ENCODE results near the gene GID4.

Gene GID4

GRCh38 chr17:18106211-18106610 lies 67.0 kb downstream of the GID4 start:
- no peak overlapping the region for H3K27ac Mint-ChIP-seq
- H3K4me3 Mint-ChIP-seq, result no peak overlapping the region
- no peaks in the 10 kb centered on the region for H3K4me1 Mint-ChIP-seq
- no peak for TF ChIP-seq CTCF (IDR thresholded peaks at IDR 0.05)
- no peaks in the 10 kb centered on the region for H3K36me3 Mint-ChIP-seq (ENCODE audit: low read depth)
- H3K27me3 Mint-ChIP-seq (ENCODE audit: low read depth, poor library complexity), result no peaks in the 10 kb centered on the region
- no peaks in the 10 kb centered on the region for H3K9me3 Mint-ChIP-seq
- no peak for DNase-seq

- H3K36me3 Mint-ChIP-seq (ENCODE audit: low read depth), result no peaks in the 10 kb centered on the region
- DNase-seq, result no peak
- no peak for TF ChIP-seq CTCF (IDR thresholded peaks at IDR 0.05)
- H3K9me3 Mint-ChIP-seq, result no peaks in the 10 kb centered on the region
- peak overlapping the region; percentile 85 for H3K27ac Mint-ChIP-seq
- H3K27me3 Mint-ChIP-seq (ENCODE audit: low read depth, poor library complexity), result no peaks in the 10 kb centered on the region
- no peak overlapping the region for H3K4me3 Mint-ChIP-seq
- peaks cover 6% of the 10 kb centered on the region for H3K4me1 Mint-ChIP-seq
Observed at GRCh38 chr17:18107061-18107790, 68.0 kb downstream of the GID4 start.

GRCh38 chr17:18107971-18108370 lies 68.8 kb downstream of the GID4 start:
- no peaks in the 10 kb centered on the region for H3K27me3 Mint-ChIP-seq (ENCODE audit: low read depth, poor library complexity)
- no peaks in the 10 kb centered on the region for H3K36me3 Mint-ChIP-seq (ENCODE audit: low read depth)
- H3K27ac Mint-ChIP-seq, result no peak overlapping the region
- H3K4me3 Mint-ChIP-seq, result no peak overlapping the region
- DNase-seq, result no peak
- H3K9me3 Mint-ChIP-seq, result no peaks in the 10 kb centered on the region
- peaks cover 9% of the 10 kb centered on the region for H3K4me1 Mint-ChIP-seq
- no peak for TF ChIP-seq CTCF (IDR thresholded peaks at IDR 0.05)

- H3K27me3 Mint-ChIP-seq (ENCODE audit: low read depth, poor library complexity), result no peaks in the 10 kb centered on the region
Observed at GRCh38 chr17:18108401-18109312, 69.4 kb downstream of the GID4 start, which contains the start of gene MYO15A. Gene MYO15A (plus strand): TSS chr17:18108756. CDS start chr17:18118801, 10,045 bp downstream.

GRCh38 chr17:18109935-18110485 lies 70.8 kb downstream of the GID4 start:
- peaks cover 28% of the 10 kb centered on the region for H3K4me1 Mint-ChIP-seq
- H3K4me3 Mint-ChIP-seq, result no peak overlapping the region
- DNase-seq, result no peak

More at GRCh38 chr17:18108401-18109312, 69.4 kb downstream of the GID4 start, which contains the start of gene MYO15A:
- H3K9me3 Mint-ChIP-seq, result no peaks in the 10 kb centered on the region
- no peak within 1 kb of the TSS for H3K4me3 Mint-ChIP-seq
- H3K4me1 Mint-ChIP-seq, result peaks cover 15% of the 10 kb centered on the region
- peak within 1 kb of the TSS; percentile 87 for H3K27ac Mint-ChIP-seq
- TF ChIP-seq CTCF (IDR thresholded peaks at IDR 0.05), result no peak
- H3K36me3 Mint-ChIP-seq (ENCODE audit: low read depth), result no peaks in the 10 kb centered on the region
- no peak for DNase-seq

More at GRCh38 chr17:18109935-18110485, 70.8 kb downstream of the GID4 start:
- no peaks in the 10 kb centered on the region for H3K9me3 Mint-ChIP-seq
- TF ChIP-seq CTCF (IDR thresholded peaks at IDR 0.05), result no peak
- no peaks in the 10 kb centered on the region for H3K27me3 Mint-ChIP-seq (ENCODE audit: low read depth, poor library complexity)
- peak overlapping the region; percentile 84 for H3K27ac Mint-ChIP-seq
- no peaks in the 10 kb centered on the region for H3K36me3 Mint-ChIP-seq (ENCODE audit: low read depth)
